GM12865 (cell line): Measurements from ENCODE around the gene SNX24.

Experiments
- DNase-seq: peaks from one replicate; pipeline ENCODE4 v3.0.0; 2010; ENCODE audit warnings: low read depth
- H3K4me3 ChIP-seq: 2 replicates; pipeline ENCODE4 v1.5.1; 2011; ENCODE audit warnings: mild to moderate bottlenecking, low read depth, low read length, control low read depth
- CTCF ChIP-seq: IDR thresholded peaks from 2 replicates; pipeline ENCODE4 v1.5.1; 2011; ENCODE audit warnings: low read length, control low read depth, low read depth, inconsistent platforms; ENCODE audit not compliant: insufficient read depth; ENCODE audit errors: missing control alignments

The SNX24 gene

GRCh38 chr5:122879076-122879475, 33.7 kb downstream of the SNX24 start:
- no peak for TF ChIP-seq CTCF
- DNase-seq = no peak
- no peak overlapping the region for H3K4me3 ChIP-seq

DNA sequence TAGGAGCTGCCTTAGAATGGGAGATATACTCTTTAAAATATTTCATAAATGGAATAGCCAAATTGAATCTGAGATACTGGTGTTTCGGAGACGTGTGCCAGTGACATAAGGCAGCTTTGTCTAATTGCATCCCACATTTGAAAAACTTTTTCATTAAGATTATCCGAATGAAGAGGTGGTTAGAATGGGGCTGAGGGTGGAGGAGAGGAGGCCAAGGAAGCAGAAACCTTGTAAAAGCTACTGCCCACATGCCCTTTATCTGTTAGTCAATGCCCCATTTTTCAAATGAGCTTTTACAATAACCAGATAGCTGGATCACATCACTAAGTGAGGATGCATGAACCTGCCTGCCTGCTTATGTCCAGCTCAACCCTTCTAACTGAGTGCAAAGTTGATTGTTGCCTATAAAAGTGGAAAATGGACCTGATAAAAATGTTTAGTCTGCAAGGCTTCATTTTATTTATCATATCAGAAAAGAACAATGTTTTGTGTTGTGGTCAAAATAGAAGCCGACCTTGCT, 34.8 kb downstream of the SNX24 start:
- no peak for DNase-seq
- no peak overlapping the region for H3K4me3 ChIP-seq
- no peak for TF ChIP-seq CTCF

DNA sequence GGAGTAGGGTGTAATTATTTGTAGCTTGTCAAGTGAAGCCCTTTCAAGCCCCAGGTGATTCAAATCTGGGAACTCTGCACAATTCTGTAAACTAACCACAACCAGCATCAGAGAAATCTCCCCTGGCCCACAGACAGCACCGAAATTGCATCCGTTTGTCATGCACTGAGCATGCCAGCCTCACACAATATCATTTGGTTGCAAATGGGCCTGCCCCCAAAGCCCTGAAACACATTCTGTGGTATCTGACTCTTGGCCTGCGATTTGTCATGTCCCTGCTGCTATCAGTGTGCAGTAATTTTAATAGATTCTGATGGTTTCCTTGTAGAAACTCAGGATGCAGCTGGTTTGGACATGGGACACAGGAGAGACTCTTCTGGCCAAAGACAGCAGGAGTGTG, 35.3 kb downstream of the SNX24 start:
- no peak for TF ChIP-seq CTCF
- no peak overlapping the region for H3K4me3 ChIP-seq
- DNase-seq = peak; percentile 55

- H3K4me3 ChIP-seq = no peak overlapping the region
- no peak for TF ChIP-seq CTCF
- no peak for DNase-seq
These were observed 37.4 kb downstream of the SNX24 start for GRCh38 chr5:122882831-122883230.

GRCh38 chr5:122885045-122885517, 39.7 kb downstream of the SNX24 start:
- no peak for DNase-seq
- no peak for TF ChIP-seq CTCF

DNA sequence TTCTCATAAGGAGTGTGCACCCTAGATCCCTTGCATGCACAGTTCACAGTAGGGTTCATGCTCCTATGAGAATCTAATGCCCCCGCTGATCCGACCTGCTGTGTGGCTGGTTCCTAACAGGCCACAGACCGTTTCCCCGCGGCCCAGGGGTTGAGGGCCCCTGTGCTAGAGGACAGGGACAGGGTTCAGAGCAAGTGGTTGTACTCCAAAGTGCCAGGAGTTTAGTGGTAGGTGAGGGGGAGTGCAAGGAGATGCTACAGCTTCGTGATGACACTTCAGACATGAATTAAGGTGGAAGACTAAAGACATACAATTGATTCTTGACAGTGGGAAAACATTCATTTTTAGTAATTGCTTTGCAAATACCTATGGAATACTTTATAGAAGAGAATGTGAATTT, 40.5 kb downstream of the SNX24 start:
- H3K4me3 ChIP-seq = no peak overlapping the region
- no peak for DNase-seq
- TF ChIP-seq CTCF = no peak

More at GRCh38 chr5:122885045-122885517, 39.7 kb downstream of the SNX24 start:
- H3K4me3 ChIP-seq = no peak overlapping the region

DNA sequence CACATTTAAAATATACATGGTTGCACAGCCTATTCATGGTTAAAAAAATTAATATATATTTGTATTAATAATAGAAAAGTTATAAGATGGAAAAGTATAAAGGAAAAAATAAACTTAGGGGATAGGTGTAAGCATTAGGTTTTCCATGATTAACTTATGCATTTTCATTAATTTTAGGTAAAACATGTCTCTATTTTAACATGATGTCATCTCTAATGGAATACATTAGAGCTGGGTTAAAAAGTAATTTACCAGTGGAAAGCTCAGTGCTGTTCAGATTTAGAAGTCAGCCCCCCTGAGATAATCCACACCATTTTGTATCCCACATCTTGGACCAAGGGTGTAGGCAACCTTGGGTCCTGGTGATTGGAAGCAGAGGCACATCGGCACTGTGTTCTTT, 49.7 kb downstream of the SNX24 start:
- TF ChIP-seq CTCF = no peak
- no peak overlapping the region for H3K4me3 ChIP-seq
- DNase-seq = no peak
